ENCODE data around the gene NTSR1.

NTSR1 gene

DNA sequence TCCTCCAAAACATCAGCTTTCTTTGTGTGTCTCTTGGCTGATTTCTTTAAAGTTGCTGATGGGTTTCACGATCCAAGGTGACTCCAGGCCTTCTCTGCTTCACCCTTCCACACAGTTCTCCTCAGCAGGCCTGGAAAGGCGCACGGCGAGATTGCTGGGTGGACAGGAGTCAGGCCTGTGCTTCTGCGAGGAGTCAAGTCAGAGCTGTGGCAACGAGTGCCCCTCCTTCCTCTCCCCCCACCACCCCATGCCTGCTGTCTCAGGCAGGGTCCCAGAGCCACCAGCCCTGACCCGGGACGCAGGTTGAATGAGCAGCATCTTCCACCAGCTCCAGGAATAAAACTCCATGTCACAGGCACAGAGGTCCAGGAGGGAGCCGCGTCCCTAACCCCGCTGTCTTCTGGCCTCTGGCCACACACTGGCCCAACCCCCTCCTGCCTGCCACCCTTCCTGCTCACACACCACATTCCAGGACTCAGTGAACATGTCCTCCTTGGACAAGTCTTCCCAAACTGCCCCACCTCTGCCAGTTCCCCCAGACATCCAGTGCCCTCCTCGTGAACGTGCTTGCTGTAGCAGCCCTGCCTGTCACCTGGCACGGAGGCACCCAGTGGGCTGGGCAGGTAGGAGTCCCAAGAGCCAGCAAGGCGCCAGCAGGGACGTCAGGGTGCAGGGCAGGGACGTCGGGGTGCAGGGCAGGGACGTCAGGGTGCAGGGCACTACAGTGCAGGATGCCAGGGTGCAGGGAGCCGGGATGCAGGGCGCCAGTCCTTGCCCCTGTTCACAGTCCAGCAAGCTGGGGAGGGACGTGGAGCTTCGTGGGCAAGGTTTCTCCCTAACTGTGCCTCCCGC is 7.2 kb upstream of the NTSR1 start:
- TF ChIP-seq CTCF (IDR thresholded peaks at IDR 0.05; ENCODE audit: low read depth, low read length), result no peak
- H3K9me3 ChIP-seq (ENCODE audit: severe bottlenecking), result no peaks in the 10 kb centered on the region
- H3K4me3 ChIP-seq (ENCODE audit: low read depth, low read length), result no peak overlapping the region
- no peaks in the 10 kb centered on the region for H3K27me3 ChIP-seq (ENCODE audit: insufficient read depth, low read depth, severe bottlenecking)
- no peak for DNase-seq
- H3K36me3 ChIP-seq, result no peaks in the 10 kb centered on the region
- no peak overlapping the region for H3K27ac ChIP-seq

- no peak overlapping the region for H3K27ac ChIP-seq
- TF ChIP-seq CTCF (IDR thresholded peaks at IDR 0.05; ENCODE audit: low read depth, low read length), result no peak
- no peaks in the 10 kb centered on the region for H3K9me3 ChIP-seq (ENCODE audit: severe bottlenecking)
- no peak overlapping the region for H3K4me3 ChIP-seq (ENCODE audit: low read depth, low read length)
- H3K36me3 ChIP-seq, result no peaks in the 10 kb centered on the region
- DNase-seq, result no peak
- H3K27me3 ChIP-seq (ENCODE audit: insufficient read depth, low read depth, severe bottlenecking), result no peaks in the 10 kb centered on the region
Measured at GRCh38 chr20:62702013-62702300, 6.7 kb upstream of the NTSR1 start.

DNA sequence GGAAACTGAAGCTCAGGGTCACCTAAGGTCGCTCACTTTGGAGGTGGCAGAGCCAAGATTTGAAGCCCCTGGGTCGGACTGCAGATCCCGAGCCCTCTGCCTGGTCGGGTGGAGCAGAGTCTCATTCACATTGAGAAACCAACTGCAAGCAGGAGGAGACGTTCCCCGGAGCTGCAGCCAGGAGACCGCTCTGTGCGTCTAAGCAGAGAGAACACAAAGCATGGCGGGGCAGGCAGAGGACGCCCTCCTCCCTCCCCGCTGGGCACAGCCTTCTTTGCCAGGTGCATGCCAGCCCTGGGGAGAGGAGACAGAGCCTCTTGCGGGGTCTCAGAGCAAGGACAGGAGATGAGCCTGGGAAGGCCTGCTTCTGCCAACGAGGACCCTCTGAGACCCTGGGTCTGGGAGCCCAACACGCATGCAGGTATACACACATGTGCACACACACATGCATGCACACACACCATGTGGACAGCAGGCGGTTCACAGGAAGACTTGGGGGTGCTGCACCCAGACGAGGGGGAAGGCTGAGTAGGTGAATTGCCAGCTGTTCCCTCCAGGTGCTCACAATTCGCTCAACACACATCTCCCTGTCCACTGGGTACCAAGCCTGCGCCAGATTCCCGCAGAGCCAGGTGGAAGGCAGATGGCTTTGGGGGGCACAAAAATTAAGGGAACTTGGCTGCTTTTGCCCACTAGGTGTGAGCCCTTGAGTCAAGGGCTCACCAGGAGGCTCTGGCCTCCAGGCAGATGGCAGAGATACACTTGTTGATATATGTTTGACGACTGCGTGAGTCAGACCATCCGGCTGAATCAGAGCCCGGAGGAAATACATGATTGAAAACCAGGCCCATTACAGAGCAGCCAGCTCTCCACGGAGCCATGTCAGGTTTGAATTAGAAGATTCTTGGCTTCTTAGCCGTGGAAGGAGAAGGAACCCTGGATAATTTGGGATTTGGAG is 5.5 kb upstream of the NTSR1 start:
- no peak for DNase-seq
- no peak for TF ChIP-seq CTCF (IDR thresholded peaks at IDR 0.05; ENCODE audit: low read depth, low read length)
- H3K4me3 ChIP-seq (ENCODE audit: low read depth, low read length), result no peak overlapping the region
- no peaks in the 10 kb centered on the region for H3K27me3 ChIP-seq (ENCODE audit: insufficient read depth, low read depth, severe bottlenecking)
- no peak overlapping the region for H3K27ac ChIP-seq
- H3K36me3 ChIP-seq, result no peaks in the 10 kb centered on the region
- no peaks in the 10 kb centered on the region for H3K9me3 ChIP-seq (ENCODE audit: severe bottlenecking)

DNA sequence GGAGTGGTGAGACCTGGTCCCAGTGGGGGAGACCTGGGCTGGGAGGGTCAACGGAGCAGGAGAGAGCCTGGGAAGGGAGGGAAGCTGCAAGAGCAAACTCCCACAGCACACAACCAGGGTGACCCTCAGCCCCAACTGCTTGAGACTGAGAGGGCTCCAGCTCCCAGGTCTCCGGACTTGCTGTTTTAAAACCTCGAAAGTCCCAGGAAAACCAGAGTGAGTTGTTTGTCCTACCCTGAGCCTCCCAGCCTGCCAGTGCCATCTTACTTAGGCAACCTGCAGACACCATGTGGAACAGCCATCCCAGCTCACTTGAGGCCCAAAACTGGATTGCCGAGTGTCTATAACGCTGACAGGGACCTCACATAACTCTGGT is 4.8 kb upstream of the NTSR1 start:
- Histone ChIP-seq H3K4me3 (ENCODE audit: low read depth, low read length) (no peak overlapping the region), H3K9me3 (ENCODE audit: severe bottlenecking) (no peaks in the 10 kb centered on the region), H3K27ac (no peak overlapping the region), H3K27me3 (ENCODE audit: insufficient read depth, low read depth, severe bottlenecking) (no peaks in the 10 kb centered on the region), H3K36me3 (no peaks in the 10 kb centered on the region)
- no peak for TF ChIP-seq CTCF (IDR thresholded peaks at IDR 0.05; ENCODE audit: low read depth, low read length)
- DNase-seq, result no peak

- Histone ChIP-seq H3K27me3 (ENCODE audit: insufficient read depth, low read depth, severe bottlenecking) (peaks cover 4% of the 10 kb centered on the region), H3K27ac (no peak overlapping the region), H3K9me3 (ENCODE audit: severe bottlenecking) (no peaks in the 10 kb centered on the region), H3K4me3 (ENCODE audit: low read depth, low read length) (no peak overlapping the region), H3K36me3 (no peaks in the 10 kb centered on the region)
- TF ChIP-seq CTCF (IDR thresholded peaks at IDR 0.05; ENCODE audit: low read depth, low read length), result no peak
- DNase-seq, result no peak
Measured at GRCh38 chr20:62704341-62704948, 4.2 kb upstream of the NTSR1 start.
